Subcutaneous abdominal adipose tissue (tissue), 5 donors: ENCODE measurements around the gene BORCS5.
"Not testable (repeated sequence)": the region's sequence is repeated elsewhere in the genome, so short reads cannot be mapped to it uniquely, and the experiment has no call there.

Experiments used
- H3K27ac ChIP-seq: one replicate; pipeline ENCODE4 v1.7.0; 2013; ENCODE audit warnings: low read depth, mild to moderate bottlenecking, inconsistent platforms, low read length, moderate library complexity
- H3K27me3 ChIP-seq, 5 donors: one replicate each; pipeline ENCODE4 v1.7.0; 2013; ENCODE audit warnings: low read length in 5 of 5, inconsistent platforms in 1 of 5; ENCODE audit not compliant: control insufficient read depth in 5 of 5, insufficient read depth in 4 of 5
- H3K36me3 ChIP-seq, 5 donors: one replicate each; pipeline ENCODE4 v1.7.0; 2013; ENCODE audit warnings: low read length in 5 of 5; ENCODE audit not compliant: control insufficient read depth in 5 of 5, insufficient read depth in 5 of 5
- H3K4me1 ChIP-seq, 5 donors: one replicate each; pipeline ENCODE4 v1.7.0; 2013; ENCODE audit warnings: low read length in 5 of 5, mild to moderate bottlenecking in 3 of 5, moderate library complexity in 1 of 5; ENCODE audit not compliant: control insufficient read depth in 5 of 5, insufficient read depth in 5 of 5
- H3K4me3 ChIP-seq, 5 donors: one replicate each; pipeline ENCODE4 v1.7.0; 2013; ENCODE audit warnings: low read length in 5 of 5, low read depth in 1 of 5
- H3K9ac ChIP-seq, 5 donors: one replicate each; pipeline ENCODE4 v1.7.0; 2013; ENCODE audit warnings: low read length in 5 of 5, mild to moderate bottlenecking in 4 of 5, moderate library complexity in 3 of 5
- H3K9me3 ChIP-seq, 5 donors: one replicate each; pipeline ENCODE4 v1.7.0; 2013; ENCODE audit warnings: low read length in 5 of 5; ENCODE audit not compliant: control insufficient read depth in 5 of 5
- donor health status: healthy.
- donor health status: healthy.
- donor health status: healthy.
- donor health status: healthy.
- donor health status: healthy.

BORCS5 gene

DNA sequence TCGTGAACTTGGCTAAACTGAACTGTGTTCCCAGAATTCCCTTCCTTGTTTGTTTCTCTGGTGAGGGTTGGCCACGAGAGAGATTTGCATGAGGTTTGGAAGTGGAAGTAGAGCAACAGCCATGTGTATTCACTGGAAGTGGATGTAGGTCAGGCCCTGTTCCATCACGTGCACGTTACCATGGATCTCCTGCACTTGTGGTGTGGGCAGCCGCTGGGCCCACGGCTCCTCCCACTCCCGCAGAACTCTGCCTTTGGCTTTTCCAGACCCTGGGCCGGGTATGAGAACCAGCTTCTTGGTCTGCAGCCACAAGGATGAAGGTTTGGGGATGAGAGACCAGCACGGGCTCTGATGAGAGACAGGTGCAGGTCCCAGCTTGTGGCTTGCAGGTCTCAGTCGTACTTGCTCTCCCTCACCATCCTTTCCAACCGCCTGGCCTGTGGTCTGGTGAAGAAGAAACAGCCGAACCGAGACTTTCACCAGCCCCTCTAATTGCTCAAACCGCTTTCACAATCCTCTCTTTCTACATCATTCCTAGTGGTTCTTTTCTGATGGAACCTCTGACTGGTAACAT, 110.9 kb downstream of the BORCS5 start:
- H3K4me3 ChIP-seq = peak overlapping the region in 1 of 5 donors; percentile 13
- H3K36me3 ChIP-seq = peaks cover 0 to 10% (median 6%) of the 10 kb centered on the region in 5 donors
- peaks cover 7 to 37% (median 29%) of the 10 kb centered on the region in 5 donors for H3K4me1 ChIP-seq
- H3K27ac ChIP-seq = peak overlapping the region; percentile 80
- H3K27me3 ChIP-seq = no peaks in the 10 kb centered on the region
- peak overlapping the region in 3 of 5 donors; percentile 8 to 26 (median 13) for H3K9ac ChIP-seq
- no peaks in the 10 kb centered on the region for H3K9me3 ChIP-seq

DNA sequence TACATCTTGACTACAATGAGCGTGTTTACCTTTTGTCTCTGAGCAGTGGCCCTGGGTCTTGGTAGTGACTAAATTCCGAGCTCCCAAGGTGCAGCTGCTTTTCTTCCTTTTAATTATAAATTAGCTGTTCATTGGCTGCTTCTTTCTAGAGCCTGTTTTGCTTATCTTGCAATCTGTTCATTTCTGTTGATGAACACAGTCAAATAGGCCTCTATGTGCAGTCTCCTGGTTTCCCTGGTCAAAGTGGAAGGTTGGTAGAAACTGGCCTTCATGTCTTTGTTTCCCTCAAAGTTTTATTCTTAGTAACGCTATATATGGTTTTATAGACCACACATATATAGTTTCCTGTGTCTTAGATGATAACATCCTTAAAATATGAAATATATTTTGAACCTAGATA, 111.7 kb downstream of the BORCS5 start:
- Histone ChIP-seq H3K9ac (peak overlapping the region in 2 of 5 donors; percentile 26 to 32), H3K9me3 (no peaks in the 10 kb centered on the region), H3K36me3 (peaks cover 0 to 10% (median 6%) of the 10 kb centered on the region in 5 donors), H3K4me3 (no peak overlapping the region), H3K27me3 (no peaks in the 10 kb centered on the region), H3K4me1 (peaks cover 7 to 37% (median 29%) of the 10 kb centered on the region in 5 donors), H3K27ac (peak overlapping the region; percentile 80)

DNA sequence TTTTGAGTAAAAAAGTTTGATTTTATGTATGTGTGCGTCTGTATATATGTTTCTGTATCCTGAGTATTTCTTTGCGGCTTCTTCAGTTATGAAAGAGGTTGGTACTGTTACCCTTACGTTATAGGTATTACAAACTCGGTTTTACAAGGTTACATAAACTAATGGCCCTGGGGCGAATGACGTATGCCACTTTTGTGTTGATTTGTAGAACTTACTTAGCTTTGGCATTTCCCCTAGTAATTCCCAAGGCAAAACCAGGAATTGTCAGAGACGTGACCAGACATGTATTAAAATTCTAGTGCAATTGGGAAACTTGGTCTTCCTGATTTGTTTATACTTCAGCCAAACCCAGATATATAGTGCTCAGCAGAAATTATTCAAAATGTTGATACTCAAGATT, 112.5 kb downstream of the BORCS5 start:
- H3K27ac ChIP-seq = peak overlapping the region; percentile 80
- no peaks in the 10 kb centered on the region for H3K27me3 ChIP-seq
- no peak overlapping the region for H3K4me3 ChIP-seq
- no peaks in the 10 kb centered on the region for H3K9me3 ChIP-seq
- peaks cover 0 to 13% (median 6%) of the 10 kb centered on the region in 5 donors for H3K36me3 ChIP-seq
- no peak overlapping the region for H3K9ac ChIP-seq
- H3K4me1 ChIP-seq = peaks cover 7 to 36% (median 29%) of the 10 kb centered on the region in 5 donors

DNA sequence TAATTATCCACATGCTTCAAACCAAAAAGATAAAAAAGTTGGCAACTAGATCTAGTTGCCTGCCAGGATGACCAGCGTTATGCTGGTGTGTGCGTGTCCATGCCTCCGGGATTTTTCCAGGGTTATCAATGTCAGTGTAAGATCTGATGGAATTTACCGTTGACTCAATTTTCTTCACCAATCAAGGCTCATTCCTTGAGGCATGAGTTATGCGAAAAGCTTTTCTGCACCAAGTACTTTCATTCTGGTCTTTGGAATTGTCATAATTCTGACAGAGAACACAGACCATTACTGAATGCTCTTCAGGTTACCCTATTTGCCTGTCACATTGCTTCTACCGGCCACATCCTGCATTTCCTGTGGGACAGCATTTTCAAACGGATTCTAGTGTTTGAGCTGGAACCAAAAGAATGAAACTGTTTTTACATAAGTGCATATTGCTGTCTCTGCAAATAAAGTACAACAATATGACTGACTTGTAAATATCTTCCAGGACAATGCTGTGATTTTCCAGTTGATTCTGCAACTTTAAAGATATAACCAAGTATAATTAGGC, 114.0 kb downstream of the BORCS5 start:
- no peak overlapping the region for H3K27ac ChIP-seq
- no peaks in the 10 kb centered on the region for H3K9me3 ChIP-seq
- H3K4me3 ChIP-seq = no peak overlapping the region
- peaks cover 7 to 34% (median 31%) of the 10 kb centered on the region in 5 donors for H3K4me1 ChIP-seq
- H3K36me3 ChIP-seq = peaks cover 0 to 21% (median 4%) of the 10 kb centered on the region in 5 donors
- H3K9ac ChIP-seq = no peak overlapping the region
- no peaks in the 10 kb centered on the region for H3K27me3 ChIP-seq

DNA sequence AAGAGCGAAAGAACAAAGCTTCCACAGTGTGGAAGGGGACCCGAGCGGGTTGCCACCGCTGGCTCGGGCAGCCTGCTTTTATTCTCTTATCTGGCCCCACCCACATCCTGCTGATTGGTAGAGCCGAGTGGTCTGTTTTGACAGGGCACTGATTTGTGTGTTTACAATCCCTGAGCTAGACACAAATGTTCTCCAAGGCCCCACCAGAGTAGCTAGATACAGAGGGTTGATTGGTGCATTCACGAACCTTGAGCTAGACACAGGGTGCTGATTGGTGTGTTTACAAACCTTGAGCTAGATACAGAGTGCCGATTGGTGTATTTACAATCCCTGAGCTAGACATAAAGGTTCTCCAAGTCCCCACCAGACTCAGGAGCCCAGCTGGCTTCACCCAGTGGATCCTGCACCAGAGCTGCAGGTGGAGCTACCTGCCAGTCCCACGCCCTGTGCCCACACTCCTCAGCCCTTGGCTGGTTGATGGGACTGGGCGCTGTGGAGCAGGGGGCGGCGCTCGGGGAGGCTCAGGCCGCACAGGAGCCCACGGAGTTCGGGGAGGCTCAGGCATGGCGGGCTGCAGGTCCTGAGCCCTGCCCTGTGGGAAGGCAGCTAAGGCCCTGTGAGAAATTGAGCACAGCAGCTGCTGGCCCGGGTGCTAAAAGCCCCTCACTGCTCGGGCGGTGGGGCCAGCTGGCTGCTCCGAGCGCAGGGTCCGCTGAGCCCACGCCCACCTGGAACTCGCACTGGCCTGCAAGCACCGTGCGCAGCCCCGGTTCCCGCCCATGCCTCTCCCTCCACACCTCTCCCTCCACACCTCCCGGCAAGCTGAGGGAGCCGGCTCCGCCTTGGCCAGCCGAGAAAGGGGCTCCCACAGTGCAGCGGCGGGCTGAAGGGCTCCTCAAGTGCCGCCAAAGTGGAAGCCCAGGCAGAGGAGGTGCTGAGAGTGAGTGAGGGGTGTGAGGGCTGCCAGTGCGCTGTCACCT, 115.4 kb downstream of the BORCS5 start:
- H3K27ac ChIP-seq, H3K27me3 ChIP-seq, H3K9me3 ChIP-seq, H3K9ac ChIP-seq, H3K4me3 ChIP-seq: not testable (repeated sequence)
- H3K4me1 ChIP-seq = peaks cover 7 to 31% (median 26%) of the 10 kb centered on the region in 5 donors
- peaks cover 0 to 32% (median 17%) of the 10 kb centered on the region in 5 donors for H3K36me3 ChIP-seq

DNA sequence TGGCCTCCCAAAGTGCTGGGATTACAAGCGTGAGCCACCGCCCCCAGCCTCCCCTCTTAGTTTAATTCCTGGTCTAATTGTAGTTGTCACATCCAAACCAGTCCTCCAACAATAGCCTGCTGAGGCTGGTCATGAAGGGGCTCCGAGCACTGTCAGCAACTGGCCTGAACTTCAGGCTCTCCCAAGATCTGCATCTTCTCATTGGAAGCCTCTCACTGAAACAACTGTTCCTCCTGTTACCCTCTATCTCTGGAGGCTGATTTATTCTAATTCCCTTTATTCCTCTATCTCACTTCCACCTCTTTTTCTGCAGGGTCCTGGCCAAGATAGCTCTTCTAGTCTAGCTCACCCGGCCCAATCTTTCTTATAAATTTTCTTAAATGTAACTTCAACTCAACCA, 116.3 kb downstream of the BORCS5 start:
- Histone ChIP-seq H3K27me3 (no peaks in the 10 kb centered on the region), H3K27ac (no peak overlapping the region)

DNA sequence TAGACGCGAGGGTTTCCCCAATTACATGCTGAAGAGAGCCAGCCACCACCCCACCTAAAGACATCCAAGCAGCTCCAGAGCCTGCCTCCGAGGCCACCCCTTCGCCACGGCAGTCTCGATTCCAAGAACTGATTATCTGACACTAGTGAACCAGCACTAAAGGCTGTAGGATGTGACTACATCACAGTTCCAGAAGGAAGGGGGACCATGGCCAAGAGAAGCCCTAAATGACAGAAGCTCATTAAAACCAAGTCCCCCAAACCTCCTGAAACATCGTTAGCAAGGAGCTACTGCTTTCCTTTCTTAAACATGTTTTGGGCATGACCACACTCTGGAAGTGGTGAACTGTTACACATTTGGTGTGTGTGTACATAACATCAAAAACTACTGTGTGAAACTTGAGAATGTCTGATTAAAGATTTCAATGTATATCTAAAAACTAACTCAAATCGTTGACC, 117.6 kb downstream of the BORCS5 start:
- H3K27me3 ChIP-seq = no peaks in the 10 kb centered on the region
- H3K4me3 ChIP-seq = no peak overlapping the region
- H3K4me1 ChIP-seq = peaks cover 0 to 14% (median 8%) of the 10 kb centered on the region in 5 donors
- no peaks in the 10 kb centered on the region for H3K9me3 ChIP-seq
- H3K36me3 ChIP-seq = peaks cover 6 to 51% (median 32%) of the 10 kb centered on the region in 5 donors
- H3K27ac ChIP-seq = no peak overlapping the region
- no peak overlapping the region for H3K9ac ChIP-seq

More for the DNA sequence above, 116.3 kb downstream of the BORCS5 start:
- Histone ChIP-seq H3K9ac (no peak overlapping the region), H3K9me3 (no peaks in the 10 kb centered on the region), H3K4me1 (peaks cover 0 to 22% (median 16%) of the 10 kb centered on the region in 5 donors), H3K4me3 (no peak overlapping the region), H3K36me3 (peaks cover 0 to 42% (median 23%) of the 10 kb centered on the region in 5 donors)

DNA sequence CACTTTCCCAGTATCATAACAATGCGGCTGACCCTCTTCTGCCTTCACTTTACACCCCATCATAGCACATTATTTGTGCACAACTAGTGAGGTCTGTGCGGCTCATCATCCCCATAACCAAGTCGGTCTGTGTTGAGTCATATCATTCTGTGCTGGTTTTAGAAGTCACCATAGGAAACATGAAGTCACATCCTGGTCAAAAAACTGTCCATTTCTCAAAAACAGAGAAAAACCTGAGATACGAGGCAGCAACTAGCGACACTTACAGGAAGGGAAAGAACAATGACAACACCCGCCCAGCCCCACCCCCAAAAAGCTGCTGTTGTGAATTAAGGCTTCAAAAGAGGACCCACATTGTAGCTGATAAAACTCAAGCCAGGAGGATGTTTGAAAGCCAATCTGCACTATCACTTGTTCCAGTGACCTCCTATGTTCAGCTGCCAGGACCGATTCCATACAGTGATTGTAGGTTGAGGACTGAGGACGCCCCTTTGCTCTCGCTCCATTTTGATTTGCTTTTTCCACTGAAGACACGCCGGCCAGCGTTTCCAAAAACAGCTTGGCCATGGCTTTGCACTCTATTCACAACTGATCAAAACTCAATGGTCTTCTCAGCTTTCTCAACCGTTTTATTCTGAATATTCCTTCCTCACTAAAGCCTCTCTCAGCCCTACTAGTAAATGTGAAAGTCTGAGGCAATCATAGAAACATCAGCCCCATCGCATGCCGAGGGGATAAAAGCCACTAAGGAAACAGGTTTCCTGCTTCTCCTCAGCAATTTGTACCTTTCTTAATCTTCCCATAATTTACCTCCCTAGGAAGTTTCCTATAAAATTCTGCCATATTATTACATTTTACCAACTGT, 118.3 kb downstream of the BORCS5 start:
- peak overlapping the region in 1 of 5 donors; percentile 18 for H3K4me3 ChIP-seq
- no peaks in the 10 kb centered on the region for H3K9me3 ChIP-seq
- H3K27me3 ChIP-seq = no peaks in the 10 kb centered on the region
- H3K4me1 ChIP-seq = peaks cover 0 to 11% (median 4%) of the 10 kb centered on the region in 5 donors
- peak overlapping the region; percentile 38 for H3K27ac ChIP-seq
- peaks cover 11 to 58% (median 38%) of the 10 kb centered on the region in 5 donors for H3K36me3 ChIP-seq
- peak overlapping the region in 1 of 5 donors; percentile 37 for H3K9ac ChIP-seq

DNA sequence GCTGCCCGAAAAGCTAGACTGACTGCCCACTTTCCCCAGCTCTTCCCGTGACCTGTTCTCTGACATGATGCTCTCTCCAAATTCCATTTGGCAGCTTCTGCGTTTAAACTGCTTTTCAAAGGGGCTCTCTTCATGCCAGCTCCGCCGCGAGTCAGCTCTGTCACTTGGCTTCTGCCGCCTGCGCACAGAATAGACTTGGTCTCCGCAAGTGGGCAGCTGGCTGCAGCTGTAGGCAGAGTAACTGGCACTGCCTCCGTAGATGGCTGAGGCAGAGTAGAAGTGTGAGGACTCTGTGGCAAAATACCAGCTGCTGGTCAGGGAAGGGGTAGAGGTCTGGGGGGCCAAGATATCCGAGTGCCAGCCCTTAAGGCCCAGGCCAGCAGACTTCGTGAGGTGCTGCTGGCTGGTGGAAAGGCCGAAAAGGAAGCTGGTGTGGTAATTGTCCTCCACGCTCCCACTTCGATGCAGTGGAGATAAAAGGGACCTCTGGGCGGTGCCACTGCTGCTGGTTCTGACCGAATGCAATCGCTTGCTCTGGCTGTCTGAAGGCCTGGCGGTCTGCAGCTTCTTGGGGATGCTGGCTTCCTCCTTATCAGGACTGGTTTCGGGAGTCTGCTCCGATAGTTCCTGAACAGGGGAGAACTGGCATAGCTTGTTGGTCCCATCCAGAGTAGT, 120.1 kb downstream of the BORCS5 start:
- H3K36me3 ChIP-seq = peaks cover 16 to 67% (median 40%) of the 10 kb centered on the region in 5 donors
- H3K4me1 ChIP-seq = peaks cover 0 to 11% (median 0%) of the 10 kb centered on the region in 5 donors

More for the DNA sequence above, 120.1 kb downstream of the BORCS5 start:
- H3K27ac ChIP-seq = no peak overlapping the region
- no peak overlapping the region for H3K4me3 ChIP-seq
- no peaks in the 10 kb centered on the region for H3K27me3 ChIP-seq
- H3K9me3 ChIP-seq = no peaks in the 10 kb centered on the region
- no peak overlapping the region for H3K9ac ChIP-seq
